ENCODE data around the gene FGFBP3.
"Not testable (repeated sequence)": the region's sequence is repeated elsewhere in the genome, so short reads cannot be mapped to it uniquely, and the experiment has no call there.

The FGFBP3 gene

GRCh38 chr10:91901784-91902677 lies 7.3 kb downstream of the FGFBP3 start:
- DNase-seq (ENCODE audit: low read depth in 2 of 2): peak in 1 of 2 donors; percentile 58

GRCh38 chr10:91897421-91897820 lies 11.9 kb downstream of the FGFBP3 start:
- no peak for DNase-seq (ENCODE audit: low read depth in 2 of 2)

- DNase-seq (ENCODE audit: low read depth in 2 of 2): no peak
Measured at GRCh38 chr10:91896212-91896756, 13.0 kb downstream of the FGFBP3 start.

- not testable (repeated sequence) for DNase-seq (ENCODE audit: low read depth in 2 of 2)
Measured at GRCh38 chr10:91894261-91894685, 15.0 kb downstream of the FGFBP3 start.

GRCh38 chr10:91893051-91893450 lies 16.2 kb downstream of the FGFBP3 start:
- no peak for DNase-seq (ENCODE audit: low read depth in 2 of 2)

GRCh38 chr10:91891125-91892001 lies 17.9 kb downstream of the FGFBP3 start:
- DNase-seq (ENCODE audit: low read depth in 2 of 2): no peak

GRCh38 chr10:91887272-91888076 lies 21.8 kb downstream of the FGFBP3 start:
- DNase-seq (ENCODE audit: low read depth in 2 of 2): peak in 1 of 2 donors; percentile 8

- DNase-seq (ENCODE audit: low read depth in 2 of 2): no peak
Measured at GRCh38 chr10:91886954-91887271, 22.4 kb downstream of the FGFBP3 start.

GRCh38 chr10:91885362-91886079 lies 23.8 kb downstream of the FGFBP3 start:
- DNase-seq (ENCODE audit: low read depth in 2 of 2): no peak

GRCh38 chr10:91884536-91884935 lies 24.8 kb downstream of the FGFBP3 start:
- no peak for DNase-seq (ENCODE audit: low read depth in 2 of 2)

- DNase-seq (ENCODE audit: low read depth in 2 of 2): no peak
Measured at GRCh38 chr10:91883549-91884444, 25.5 kb downstream of the FGFBP3 start.

GRCh38 chr10:91880310-91880709 lies 29.0 kb downstream of the FGFBP3 start:
- no peak for DNase-seq (ENCODE audit: low read depth in 2 of 2)

- DNase-seq (ENCODE audit: low read depth in 2 of 2): no peak
Measured at GRCh38 chr10:91879515-91880170, 29.6 kb downstream of the FGFBP3 start.

- no peak for DNase-seq (ENCODE audit: low read depth in 2 of 2)
Measured at GRCh38 chr10:91875779-91876178, 33.5 kb downstream of the FGFBP3 start.

GRCh38 chr10:91875156-91875555 lies 34.1 kb downstream of the FGFBP3 start:
- no peak for DNase-seq (ENCODE audit: low read depth in 2 of 2)

- DNase-seq (ENCODE audit: low read depth in 2 of 2): no peak
Measured at GRCh38 chr10:91865562-91866081, 43.7 kb downstream of the FGFBP3 start.

- DNase-seq (ENCODE audit: low read depth in 2 of 2): no peak
Measured at GRCh38 chr10:91864744-91865143, 44.5 kb downstream of the FGFBP3 start.

- no peak for DNase-seq (ENCODE audit: low read depth in 2 of 2)
Measured at GRCh38 chr10:91864099-91864498, 45.2 kb downstream of the FGFBP3 start.

- DNase-seq (ENCODE audit: low read depth in 2 of 2): no peak
Measured at GRCh38 chr10:91860885-91861284, 48.4 kb downstream of the FGFBP3 start.
